ENCODE data around the gene PDGFRB.
A peak's percentile ranks its signal among the peaks of the same experiment; 100 is the strongest.

The PDGFRB gene

GRCh38 chr5:150130493-150130922 is 25.1 kb downstream of the PDGFRB start:
- DNase-seq (ENCODE audit: low spot score): no peak

DNA sequence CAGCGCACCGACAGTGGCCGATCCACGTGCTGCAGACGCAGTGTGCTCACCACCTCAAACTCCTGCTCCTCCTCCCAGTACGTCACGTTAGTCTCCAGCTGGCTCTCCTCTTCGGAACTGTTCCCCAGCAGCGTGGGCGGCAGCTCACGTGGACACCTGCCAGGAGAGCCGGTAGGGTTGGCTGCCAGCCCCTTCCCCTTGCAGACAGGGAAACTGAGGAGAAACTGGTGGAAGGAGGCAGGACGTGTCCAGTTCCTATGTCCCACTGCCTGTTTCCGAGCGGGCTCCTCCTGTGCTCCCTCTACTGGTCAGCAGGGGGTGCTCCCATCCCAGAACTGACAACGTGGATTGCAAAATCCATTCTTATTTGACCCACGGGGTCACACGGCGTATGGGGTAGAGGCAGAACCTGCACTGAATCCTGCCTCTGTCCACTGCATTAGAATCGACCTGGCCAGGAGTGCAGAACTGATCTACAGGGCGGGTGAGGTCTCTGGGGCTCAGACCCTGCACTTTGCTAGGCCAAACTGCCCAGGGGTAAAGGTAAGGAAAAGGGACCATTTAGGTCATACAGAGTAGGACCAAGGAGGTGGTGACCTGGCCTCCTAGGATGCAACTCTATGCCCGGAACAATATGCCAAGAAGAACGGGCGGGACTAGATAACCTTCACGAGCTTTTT is 25.7 kb downstream of the PDGFRB start:
- DNase-seq (ENCODE audit: low spot score): peak; percentile 86

- DNase-seq (ENCODE audit: low spot score): no peak
Measured at GRCh38 chr5:150129454-150129812, 26.2 kb downstream of the PDGFRB start.

GRCh38 chr5:150126921-150127265 is 28.8 kb downstream of the PDGFRB start:
- no peak for DNase-seq (ENCODE audit: low spot score)

DNA sequence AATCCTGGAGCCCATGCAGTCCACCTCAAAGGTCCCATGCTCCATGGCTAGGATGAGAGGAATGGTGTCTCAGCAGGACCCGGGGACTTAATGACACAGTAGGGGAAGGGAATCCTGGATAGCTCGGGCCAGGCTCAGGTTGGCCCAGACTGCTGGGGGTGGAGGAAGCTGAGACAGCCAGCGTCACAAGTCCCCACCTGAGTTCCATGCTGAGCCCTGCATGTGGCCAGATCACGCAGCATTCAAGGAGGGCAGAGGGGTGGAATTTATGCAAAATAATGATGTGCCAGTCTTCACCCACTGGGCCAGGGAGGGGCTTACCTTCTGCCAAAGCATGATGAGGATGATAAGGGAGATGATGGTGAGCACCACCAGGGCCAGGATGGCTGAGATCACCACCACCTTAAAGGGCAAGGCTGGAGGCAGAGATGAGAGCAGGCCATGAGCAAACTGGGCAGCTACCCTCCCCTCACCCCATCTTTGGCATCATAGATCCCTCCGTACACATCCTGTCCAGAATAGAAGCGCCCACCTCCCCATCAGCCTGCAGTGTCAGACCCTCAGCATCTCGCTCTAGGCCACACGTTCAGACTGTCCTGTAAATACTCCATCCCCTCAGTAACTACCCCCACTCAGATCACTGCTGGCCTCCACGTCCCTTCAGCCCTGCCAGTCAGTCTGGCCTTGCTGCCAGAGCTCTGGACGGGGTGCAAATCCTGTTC is 29.3 kb downstream of the PDGFRB start:
- DNase-seq (ENCODE audit: low spot score): no peak

DNA sequence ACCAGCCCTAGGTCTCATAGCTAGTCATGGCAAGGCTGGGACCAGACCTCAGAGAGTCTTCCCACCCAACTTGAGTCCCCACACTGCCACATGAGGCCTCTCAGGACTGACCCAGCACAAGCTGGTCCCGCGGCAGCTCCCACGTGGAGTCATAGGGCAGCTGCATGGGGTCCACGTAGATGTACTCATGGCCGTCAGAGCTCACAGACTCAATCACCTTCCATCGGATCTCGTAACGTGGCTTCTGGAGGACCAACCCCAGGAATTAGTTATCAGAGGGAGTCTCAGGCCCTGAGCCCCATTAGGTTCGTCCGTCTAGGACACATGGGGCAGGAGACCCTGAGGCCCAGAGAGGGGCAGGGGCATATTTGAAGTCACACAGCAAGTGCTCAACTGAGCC is 30.3 kb downstream of the PDGFRB start:
- no peak for DNase-seq (ENCODE audit: low spot score)

DNA sequence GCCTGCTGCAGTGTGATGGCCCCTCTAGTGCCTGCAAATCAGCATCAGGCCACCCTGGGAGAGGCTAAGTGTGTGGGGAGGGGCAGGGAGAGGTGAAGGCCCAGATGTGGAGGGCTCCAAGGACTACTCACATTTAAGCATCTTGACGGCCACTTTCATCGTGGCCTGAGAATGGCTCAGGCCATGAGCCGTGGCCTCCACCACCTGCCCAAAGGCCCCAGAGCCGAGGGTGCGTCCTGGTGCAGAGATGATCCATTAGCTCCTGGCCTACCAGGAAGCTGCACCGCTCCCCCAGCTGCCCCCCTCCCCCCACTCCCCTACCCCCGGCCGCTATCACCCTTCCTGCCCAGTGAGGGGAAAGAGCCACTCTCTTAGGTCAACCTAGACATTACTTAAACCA is 31.0 kb downstream of the PDGFRB start:
- DNase-seq (ENCODE audit: low spot score): no peak

DNA sequence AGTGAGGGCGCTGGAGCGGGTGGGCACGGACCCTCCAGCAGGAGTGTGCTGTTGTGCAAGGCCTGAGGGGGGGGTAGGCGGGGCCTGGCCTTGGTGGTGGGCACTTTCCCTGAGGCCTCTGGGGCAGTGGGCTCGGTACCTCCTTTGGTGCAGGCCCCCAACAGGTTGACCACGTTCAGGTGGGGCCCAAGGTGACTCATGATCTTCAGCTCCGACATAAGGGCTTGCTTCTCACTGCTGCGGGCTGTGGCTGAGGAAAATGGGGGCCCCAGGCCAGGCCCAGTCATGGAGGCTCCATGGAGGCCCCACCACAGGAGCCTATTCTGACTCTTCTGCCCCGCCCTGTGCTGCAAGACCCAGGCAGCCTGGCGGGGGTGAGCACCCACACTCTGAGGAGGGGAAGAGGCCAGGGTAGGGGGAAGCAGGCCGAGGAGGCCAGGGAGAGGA is 31.5 kb downstream of the PDGFRB start:
- DNase-seq (ENCODE audit: low spot score): no peak

DNA sequence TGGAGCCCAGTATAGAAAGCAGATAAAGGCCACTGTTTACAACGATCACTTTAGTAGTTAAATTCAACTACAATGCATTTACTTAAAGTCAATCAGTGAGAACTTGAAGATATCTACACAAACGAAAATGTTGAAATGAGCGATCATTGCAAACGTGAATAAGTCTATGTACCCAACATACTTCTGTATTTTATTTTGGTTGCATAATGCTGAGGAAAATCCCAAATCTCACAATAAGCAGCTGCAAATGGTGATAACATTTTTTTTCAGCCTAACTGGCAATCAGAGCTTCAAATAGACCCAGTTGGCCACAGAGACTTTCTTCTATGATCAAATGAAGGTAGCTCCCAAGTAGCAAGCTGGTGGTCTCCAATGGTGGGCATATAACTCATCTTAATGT is 32.1 kb downstream of the PDGFRB start:
- DNase-seq (ENCODE audit: low spot score): no peak

GRCh38 chr5:150122536-150123481 is 32.8 kb downstream of the PDGFRB start:
- DNase-seq (ENCODE audit: low spot score): no peak

- no peak for DNase-seq (ENCODE audit: low spot score)
Measured at GRCh38 chr5:150122158-150122510, 33.5 kb downstream of the PDGFRB start.

- no peak for DNase-seq (ENCODE audit: low spot score)
Measured at GRCh38 chr5:150121448-150122157, 34.0 kb downstream of the PDGFRB start.

DNA sequence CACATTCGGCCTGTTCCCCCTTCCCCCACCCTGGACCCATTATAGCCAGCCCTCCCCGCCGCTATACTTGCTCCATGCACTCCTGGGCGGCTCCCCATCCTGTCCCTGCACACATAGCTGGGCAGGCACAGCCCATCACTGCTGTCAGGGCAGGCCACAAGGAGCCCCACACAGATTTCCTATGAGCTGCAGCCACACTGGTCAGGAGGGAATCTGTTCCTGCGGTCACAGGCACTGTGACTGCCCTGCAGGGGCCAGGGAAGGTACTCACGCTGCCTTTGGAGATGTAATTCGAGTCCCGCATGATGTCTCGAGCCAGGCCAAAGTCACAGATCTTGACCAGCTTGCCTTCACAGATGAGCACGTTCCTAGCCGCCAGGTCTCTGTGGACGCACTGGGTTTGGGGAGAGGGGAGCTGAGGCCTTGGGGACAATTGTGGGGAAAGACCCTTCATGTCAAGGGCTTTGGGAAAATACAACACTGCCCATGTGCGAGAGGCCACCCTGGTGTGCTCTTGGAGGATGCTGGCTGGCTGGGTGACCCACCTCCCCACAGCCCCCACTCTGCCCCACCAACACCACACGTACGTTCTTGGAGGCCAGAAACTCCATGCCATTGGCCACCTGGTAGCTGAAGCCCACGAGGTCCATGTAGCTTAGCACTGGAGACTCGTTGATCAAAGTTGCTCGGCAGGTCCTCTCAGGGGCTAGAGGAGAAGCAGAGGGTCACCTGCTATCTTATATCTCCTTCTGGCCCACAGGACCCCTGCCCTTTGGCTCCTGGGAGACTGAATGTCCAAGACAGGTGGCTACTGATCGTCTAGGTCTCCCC is 34.8 kb downstream of the PDGFRB start:
- no peak for DNase-seq (ENCODE audit: low spot score)

- DNase-seq (ENCODE audit: low spot score): no peak
Measured at GRCh38 chr5:150120062-150120441, 35.6 kb downstream of the PDGFRB start.

DNA sequence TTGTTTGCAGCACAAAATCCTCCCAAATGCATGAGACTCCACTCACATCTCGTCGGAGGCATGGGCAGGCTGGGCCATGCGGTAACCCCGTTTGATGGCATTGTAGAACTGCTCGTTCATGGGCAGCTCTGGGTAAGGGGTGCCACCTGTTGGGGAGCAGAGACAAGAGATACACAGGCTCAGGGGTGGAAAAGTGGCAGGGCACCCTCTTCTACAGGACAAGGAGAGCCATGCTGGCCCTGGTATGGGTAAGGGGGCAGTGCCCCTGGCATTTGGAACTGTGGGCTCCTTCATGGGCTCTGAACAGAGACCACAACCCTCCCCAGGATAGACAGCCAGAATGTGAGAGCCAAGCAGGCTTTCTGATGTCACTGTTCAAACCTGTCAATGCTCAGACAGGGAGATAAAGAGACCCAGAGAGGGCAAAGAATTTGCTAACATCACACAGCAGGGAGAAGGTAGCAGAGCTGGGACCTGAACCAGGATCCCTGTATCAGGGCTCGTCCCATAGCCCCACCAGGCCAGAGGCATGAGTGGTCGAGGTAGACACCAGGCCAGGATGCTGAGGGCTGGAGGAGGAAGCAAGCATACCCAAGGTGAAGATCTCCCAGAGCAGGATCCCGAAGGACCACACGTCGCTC is 36.1 kb downstream of the PDGFRB start:
- DNase-seq (ENCODE audit: low spot score): no peak

GRCh38 chr5:150118561-150119229 is 37.0 kb downstream of the PDGFRB start:
- DNase-seq (ENCODE audit: low spot score): no peak

GRCh38 chr5:150117945-150118560 is 37.6 kb downstream of the PDGFRB start:
- no peak for DNase-seq (ENCODE audit: low spot score)

GRCh38 chr5:150116667-150117400 is 38.8 kb downstream of the PDGFRB start:
- DNase-seq (ENCODE audit: low spot score): no peak

GRCh38 chr5:150114773-150115408 is 40.8 kb downstream of the PDGFRB start:
- no peak for DNase-seq (ENCODE audit: low spot score)
